H7 (cell line): ENCODE results near the gene ZSCAN5C. TPM values are rescaled to one million over a fixed set of nuclear protein-coding genes. Genes with fewer than 3 reads are reported as not detected.
"Not testable (repeated sequence)": the region's sequence is repeated elsewhere in the genome, so short reads cannot be mapped to it uniquely, and the experiment has no call there.

Source experiments
- DNase-seq: peaks from one replicate; pipeline ENCODE4 v3.0.0; 2012
- H3K27me3 ChIP-seq: 2 replicates; pipeline ENCODE4 v1.6.0; 2011; ENCODE audit warnings: mild to moderate bottlenecking, low read length; ENCODE audit not compliant: control insufficient read depth, insufficient read depth
- H3K36me3 ChIP-seq: replicated peaks from 2 replicates; pipeline ENCODE4 v1.5.1; 2011; ENCODE audit warnings: low read length; ENCODE audit not compliant: control insufficient read depth, insufficient read depth
- H3K4me3 ChIP-seq: 2 replicates; pipeline ENCODE4 v1.5.1; 2011; ENCODE audit warnings: low read depth, mild to moderate bottlenecking, control low read depth, low read length, moderate library complexity; ENCODE audit not compliant: insufficient read depth
- total RNA-seq: library from RNA; depleted of rRNA; stranded (reverse); fragments of >200 nt; shearing (Covaris generic); gene quantifications from 2 replicates; pipeline ENCODE4 v1.2.3, GENCODE V29; 2014

Gene ZSCAN5C
- total RNA-seq, 1 experiment from 2014 or later, result not detected

- H3K36me3 ChIP-seq, H3K4me3 ChIP-seq, H3K27me3 ChIP-seq: not testable (repeated sequence)
- peak; percentile 63 for DNase-seq
Observed at GRCh38 chr19:56175861-56176307, 26.2 kb upstream of the ZSCAN5C start, which contains the start of gene GALP. TSS of gene GALP (plus strand) at chr19:56176008. CDS start at chr19:56177109, 1,101 bp downstream.

GRCh38 chr19:56176310-56176709 is 25.8 kb upstream of the ZSCAN5C start:
- H3K36me3 ChIP-seq, H3K27me3 ChIP-seq, H3K4me3 ChIP-seq, DNase-seq: not testable (repeated sequence)

GRCh38 chr19:56176881-56177280 is 25.2 kb upstream of the ZSCAN5C start:
- Histone ChIP-seq H3K27me3 (no peaks in the 10 kb centered on the region), H3K4me3 (no peak overlapping the region), H3K36me3 (no peaks in the 10 kb centered on the region)
- DNase-seq, result no peak

GRCh38 chr19:56177564-56178243 is 24.4 kb upstream of the ZSCAN5C start:
- Histone ChIP-seq H3K27me3 (no peaks in the 10 kb centered on the region), H3K4me3 (no peak overlapping the region), H3K36me3 (no peaks in the 10 kb centered on the region)
- DNase-seq, result no peak

- DNase-seq, result peak; percentile 55
- Histone ChIP-seq H3K4me3 (no peak overlapping the region), H3K27me3 (no peaks in the 10 kb centered on the region), H3K36me3 (no peaks in the 10 kb centered on the region)
Observed at GRCh38 chr19:56189785-56190184, 12.3 kb upstream of the ZSCAN5C start.

- no peaks in the 10 kb centered on the region for H3K36me3 ChIP-seq
- no peak overlapping the region for H3K4me3 ChIP-seq
- no peaks in the 10 kb centered on the region for H3K27me3 ChIP-seq
- peak; percentile 65 for DNase-seq
Observed at GRCh38 chr19:56191115-56191514, 11.0 kb upstream of the ZSCAN5C start.

GRCh38 chr19:56191711-56192110 is 10.4 kb upstream of the ZSCAN5C start:
- no peaks in the 10 kb centered on the region for H3K36me3 ChIP-seq

GRCh38 chr19:56193981-56194640 is 8.0 kb upstream of the ZSCAN5C start:
- Histone ChIP-seq H3K4me3 (no peak overlapping the region), H3K27me3 (no peaks in the 10 kb centered on the region), H3K36me3 (no peaks in the 10 kb centered on the region)
- DNase-seq, result no peak

More at GRCh38 chr19:56191711-56192110, 10.4 kb upstream of the ZSCAN5C start:
- no peak overlapping the region for H3K4me3 ChIP-seq
- DNase-seq, result no peak
- no peaks in the 10 kb centered on the region for H3K27me3 ChIP-seq

GRCh38 chr19:56197646-56198045 is 4.4 kb upstream of the ZSCAN5C start, which contains the start of gene ZSCAN5B:
TSS of gene ZSCAN5B (minus strand) at chr19:56197783. CDS start at chr19:56193052, 4,731 bp downstream.
- H3K36me3 ChIP-seq, H3K27me3 ChIP-seq, DNase-seq, H3K4me3 ChIP-seq: not testable (repeated sequence)

GRCh38 chr19:56199687-56200086 is 2.4 kb upstream of the ZSCAN5C start:
- no peaks in the 10 kb centered on the region for H3K27me3 ChIP-seq
- H3K36me3 ChIP-seq, result no peaks in the 10 kb centered on the region
- no peak overlapping the region for H3K4me3 ChIP-seq
- DNase-seq, result no peak

- not testable (repeated sequence) for DNase-seq, H3K27me3 ChIP-seq
Observed at GRCh38 chr19:56207581-56207980, 5.5 kb downstream of the ZSCAN5C start.

GRCh38 chr19:56209091-56209490 is 7.0 kb downstream of the ZSCAN5C start:
- H3K27me3 ChIP-seq, result no peaks in the 10 kb centered on the region
- DNase-seq, result no peak
- H3K36me3 ChIP-seq, result no peaks in the 10 kb centered on the region
- H3K4me3 ChIP-seq, result no peak overlapping the region

More at GRCh38 chr19:56207581-56207980, 5.5 kb downstream of the ZSCAN5C start:
- not testable (repeated sequence) for H3K36me3 ChIP-seq, H3K4me3 ChIP-seq

- not testable (repeated sequence) for H3K36me3 ChIP-seq, H3K27me3 ChIP-seq, DNase-seq, H3K4me3 ChIP-seq
Observed at GRCh38 chr19:56210036-56210435, 8.0 kb downstream of the ZSCAN5C start.

- no peaks in the 10 kb centered on the region for H3K36me3 ChIP-seq
- no peak overlapping the region for H3K4me3 ChIP-seq
- peak; percentile 57 for DNase-seq
- H3K27me3 ChIP-seq, result no peaks in the 10 kb centered on the region
Observed at GRCh38 chr19:56211718-56212117, 9.6 kb downstream of the ZSCAN5C start.
